H1 (cell line): Measurements from ENCODE around the gene KCNAB2. TPM values are rescaled to one million over a fixed set of nuclear protein-coding genes. Genes with fewer than 3 reads are reported as not detected.
A peak's percentile ranks its signal among the peaks of the same experiment; 100 is the strongest.

Source experiments
- CTCF ChIA-PET: fragments of 300-600 bp; sonication (Branson Sonifier 250); formaldehyde crosslinking; loops from one replicate; lab custom pipeline; 2021; ENCODE audit not compliant: partially characterized antibody; lab: Charles Lee
- POLR2A ChIA-PET: fragments of 300-600 bp; sonication (Branson Sonifier 250); formaldehyde crosslinking; loops from one replicate; lab custom pipeline; 2021; ENCODE audit warnings: inconsistent platforms; ENCODE audit not compliant: partially characterized antibody; lab: Charles Lee
- DNase-seq, 2 experiments: peaks; one replicate each; pipeline versions ENCODE4 v3.0.0 to v3.0.0-alpha.2; 2010 to 2022; ENCODE audit warnings: low spot score in 2 of 2, low read depth in 1 of 2, mixed read lengths in 1 of 2
- FAIRE-seq: peaks from 2 replicates; lab custom pipeline; 2011; peaks lifted over from hg19 to GRCh38; lab: Jason Lieb, UNC
- H2AFZ ChIP-seq: 2 replicates; pipeline ENCODE4 v1.8.1; 2012; ENCODE audit warnings: low read length, inconsistent platforms
- H2AK5ac ChIP-seq: 2 replicates; pipeline ENCODE4 v1.6.1; 2013; ENCODE audit warnings: low read depth, low read length
- H2BK120ac ChIP-seq: replicated peaks from 2 replicates; pipeline ENCODE3; 2013; ENCODE audit warnings: low read depth, low read length, inconsistent platforms
- H2BK12ac ChIP-seq: 2 replicates; pipeline ENCODE4 v1.6.1; 2013; ENCODE audit warnings: low read depth, low read length
- H2BK15ac ChIP-seq: 2 replicates; pipeline ENCODE4 v1.6.1; 2013; ENCODE audit warnings: low read length
- H2BK20ac ChIP-seq: 2 replicates; pipeline ENCODE4 v1.6.1; 2013; ENCODE audit warnings: low read length
- H2BK5ac ChIP-seq: 2 replicates; pipeline ENCODE4 v1.6.1; 2013; ENCODE audit warnings: low read depth, low read length
- H3K14ac ChIP-seq: 2 replicates; pipeline ENCODE4 v1.6.1; 2013; ENCODE audit warnings: inconsistent platforms; ENCODE audit not compliant: insufficient read length
- H3K18ac ChIP-seq: 2 replicates; pipeline ENCODE4 v1.6.1; 2013; ENCODE audit warnings: low read length; ENCODE audit errors: extremely low read depth
- H3K23ac ChIP-seq: 2 replicates; pipeline ENCODE4 v1.6.1; 2013; ENCODE audit warnings: inconsistent platforms; ENCODE audit not compliant: insufficient read length
- H3K23me2 ChIP-seq: 2 replicates; pipeline ENCODE4 v1.6.1; 2013; ENCODE audit warnings: low read depth, low read length
- H3K27ac ChIP-seq: 2 replicates; pipeline ENCODE4 v1.6.1; 2011; ENCODE audit warnings: low read depth, low read length, inconsistent platforms
- H3K27me3 ChIP-seq, 4 experiments: replicated peaks in 1 of 4; 1 replicate in 1 of 4; 2 replicates in 3 of 4; pipeline versions ENCODE4 v1.6.1 to v1.8.1; 2011 to 2013; ENCODE audit warnings: low read length in 3 of 4, mild to moderate bottlenecking in 3 of 4, inconsistent platforms in 2 of 4, mixed read lengths in 2 of 4, moderate library complexity in 1 of 4; ENCODE audit not compliant: control insufficient read depth in 3 of 4, insufficient read depth in 3 of 4; ENCODE audit errors: extremely low read depth in 1 of 4
- H3K36me3 ChIP-seq, 4 experiments: 2 replicates each; pipeline versions ENCODE4 v1.6.1 to v1.8.1; 2011 to 2013; ENCODE audit warnings: mild to moderate bottlenecking in 4 of 4, low read length in 3 of 4, moderate library complexity in 2 of 4, control low read depth in 1 of 4, inconsistent platforms in 1 of 4; ENCODE audit not compliant: insufficient read depth in 4 of 4, control insufficient read depth in 2 of 4
- H3K4ac ChIP-seq: replicated peaks from 2 replicates; pipeline ENCODE3; 2013; ENCODE audit warnings: low read length, low read depth, mixed read lengths, inconsistent platforms; ENCODE audit not compliant: insufficient read length
- H3K4me1 ChIP-seq, 4 experiments: replicated peaks in 1 of 4; 1 replicate in 1 of 4; 2 replicates in 3 of 4; pipeline versions ENCODE4 v1.6.1 to v1.8.1; 2011 to 2013; ENCODE audit warnings: low read length in 3 of 4, inconsistent platforms in 2 of 4, mixed read lengths in 1 of 4; ENCODE audit not compliant: insufficient read depth in 4 of 4, control insufficient read depth in 3 of 4
- H3K4me2 ChIP-seq, 2 experiments: 2 replicates each; pipeline versions ENCODE4 v1.6.1 to v1.8.1; 2011 to 2013; ENCODE audit warnings: low read depth in 2 of 2, low read length in 2 of 2, control low read depth in 1 of 2, inconsistent platforms in 1 of 2, mild to moderate bottlenecking in 1 of 2; ENCODE audit not compliant: insufficient read depth in 1 of 2
- H3K4me3 ChIP-seq, 4 experiments: fragments of 200-600, 300-600 bp in 1 of 4; sonication (generic), shearing (Covaris generic), sonication (Bioruptor Twin) in 1 of 4; 2 replicates each; pipeline versions ENCODE4 v1.5.1 to v1.8.1; 2011 to 2016; ENCODE audit warnings: low read length in 4 of 4, low read depth in 3 of 4, control low read depth in 2 of 4, inconsistent platforms in 2 of 4, mild to moderate bottlenecking in 2 of 4, mixed read lengths in 1 of 4, moderate library complexity in 1 of 4; ENCODE audit not compliant: insufficient read depth in 2 of 4; ENCODE audit errors: extremely low read depth in 1 of 4
- H3K56ac ChIP-seq: replicated peaks from 2 replicates; pipeline ENCODE3; 2013; ENCODE audit warnings: low read depth, mild to moderate bottlenecking, mixed read lengths, low read length, inconsistent platforms; ENCODE audit not compliant: insufficient read length
- H3K79me1 ChIP-seq: 2 replicates; pipeline ENCODE4 v1.6.1; 2013; ENCODE audit warnings: low read depth, low read length, control low read depth
- H3K79me2 ChIP-seq, 2 experiments: 2 replicates each; pipeline versions ENCODE4 v1.6.1 to v1.8.1; 2012 to 2013; ENCODE audit warnings: low read length in 2 of 2, mild to moderate bottlenecking in 2 of 2, inconsistent platforms in 1 of 2; ENCODE audit not compliant: insufficient read depth in 2 of 2, control insufficient read depth in 1 of 2
- H3K9ac ChIP-seq, 4 experiments: replicated peaks in 1 of 4; 1 replicate in 1 of 4; 2 replicates in 3 of 4; pipeline versions ENCODE4 v1.6.1 to v1.8.1; 2011 to 2013; ENCODE audit warnings: low read depth in 3 of 4, low read length in 3 of 4, control low read depth in 2 of 4, mild to moderate bottlenecking in 2 of 4, moderate library complexity in 2 of 4, inconsistent platforms in 1 of 4; ENCODE audit errors: extremely low read depth in 1 of 4
- H3K9me3 ChIP-seq, 2 experiments: 2 replicates each; pipeline versions ENCODE4 v1.6.1 to v1.8.1; 2012 to 2013; ENCODE audit warnings: mild to moderate bottlenecking in 2 of 2, moderate library complexity in 2 of 2, control low read depth in 1 of 2, inconsistent platforms in 1 of 2, low read depth in 1 of 2, low read length in 1 of 2, mixed read lengths in 1 of 2; ENCODE audit not compliant: insufficient read depth in 2 of 2
- H4K20me1 ChIP-seq, 2 experiments: replicated peaks in 1 of 2; 2 replicates each; pipeline versions ENCODE3 to v1.8.1; 2011 to 2013; ENCODE audit warnings: inconsistent platforms in 2 of 2, low read length in 2 of 2, mild to moderate bottlenecking in 1 of 2; ENCODE audit not compliant: insufficient read depth in 2 of 2, control insufficient read depth in 1 of 2
- H4K5ac ChIP-seq: 2 replicates; pipeline ENCODE4 v1.6.1; 2013; ENCODE audit warnings: low read length, low read depth, mixed read lengths, inconsistent platforms; ENCODE audit not compliant: insufficient read length
- H4K8ac ChIP-seq: 2 replicates; pipeline ENCODE4 v1.8.0; 2013; ENCODE audit warnings: mild to moderate bottlenecking, moderate library complexity, low read length, inconsistent platforms; ENCODE audit not compliant: insufficient read depth; ENCODE audit errors: extremely low read depth
- H4K91ac ChIP-seq: replicated peaks from 2 replicates; pipeline ENCODE3; 2013; ENCODE audit warnings: low read length, mixed read lengths, inconsistent platforms; ENCODE audit not compliant: insufficient read length
- EGR1 ChIP-seq: IDR thresholded peaks from 2 replicates; pipeline ENCODE4 v1.6.1; 2011; ENCODE audit warnings: low read depth, low read length, borderline replicate concordance
- GABPA ChIP-seq: IDR thresholded peaks from 2 replicates; pipeline ENCODE4 v1.6.1; 2011; ENCODE audit warnings: mild to moderate bottlenecking, low read length, moderate library complexity, borderline replicate concordance; ENCODE audit not compliant: insufficient read depth
- KDM5A ChIP-seq: fragments of 200-600 bp; IDR thresholded peaks from 2 replicates; pipeline ENCODE4 v1.7.1; 2012; ENCODE audit warnings: mild to moderate bottlenecking, low read length, inconsistent platforms, mixed read lengths
- NANOG ChIP-seq: IDR thresholded peaks from 2 replicates; pipeline ENCODE4 v1.6.1; 2011; ENCODE audit warnings: low read length, low read depth, mild to moderate bottlenecking, inconsistent platforms; ENCODE audit not compliant: insufficient read depth, poor library complexity, severe bottlenecking
- RNF2 ChIP-seq: fragments of 200-900, 300-1000 bp; sonication (generic); IDR thresholded peaks from 2 replicates; pipeline ENCODE4 v1.7.1; 2016; ENCODE audit warnings: borderline replicate concordance, low read depth, mild to moderate bottlenecking, antibody characterized with exemption, low read length; ENCODE audit not compliant: poor library complexity, severe bottlenecking; ENCODE audit errors: missing control alignments
- YY1 ChIP-seq: IDR thresholded peaks from 2 replicates; pipeline ENCODE4 v1.6.1; 2011; ENCODE audit warnings: low read depth, mild to moderate bottlenecking, low read length
- WGBS, 2 experiments: shearing (Covaris generic) in 1 of 2; methylation state at CpG; one replicate each; pipeline versions ENCODE4 v1.1.6 to v1.1.7; 2013 to 2015; ENCODE audit warnings: low lambda C conversion rate in 2 of 2, mixed read lengths in 2 of 2, inconsistent platforms in 1 of 2, low coverage in 1 of 2, missing lambda C conversion rate in 1 of 2; ENCODE audit not compliant: insufficient replicate concordance in 2 of 2, insufficient coverage in 1 of 2, insufficient read length in 1 of 2; ENCODE audit errors: extremely low coverage in 1 of 2, missing lambda C conversion rate in 1 of 2; 5-methylcytosine and 5-hydroxymethylcytosine counted together
- polyA plus RNA-seq, 7 experiments: library from polyadenylated mRNA; depleted of rRNA in 3 of 7; stranded (reverse) in 5 of 7; unstranded in 2 of 7; fragments of >200 nt in 5 of 7; fragments of 200-250 nt in 2 of 7; gene quantifications; 1 replicate in 5 of 7; 2 replicates in 1 of 7; 4 replicates in 1 of 7; pipeline versions ENCODE4 v1.2.1 to v1.2.3, GENCODE V29; 2011 to 2013; ENCODE audit warnings: missing spikeins in 2 of 7, mixed read lengths in 2 of 7
- total RNA-seq: library from RNA; stranded (reverse); fragmentation: NEBNext Ultra II Directional; extraction: Animal tissue kit (Norgen Biotek cat#: 25700); gene quantifications from 2 replicates; pipeline ENCODE4 v1.2.1, GENCODE V29; 2021

Gene KCNAB2
- total and polyA plus RNA-seq, 2 of the 8 experiments (the other 6 are each of a cell fraction or from before 2014, with no cell fraction given) = 4.5 to 7.0 TPM

GRCh38 chr1:6128276-6129081 is 82.8 kb downstream of the KCNAB2 start:
- POLR2A ChIA-PET = interaction anchor here (0.8 to 2.0 kb wide), 3 partner anchors 13 to 111 kb away, joined by 3 to 7 read pairs (median 4); no protein-coding TSS in a partner anchor
- H4K5ac ChIP-seq = no peak overlapping the region

More at GRCh38 chr1:6128276-6129081, 82.8 kb downstream of the KCNAB2 start:
- H3K4me3 ChIP-seq = peak overlapping the region in 1 of 4 experiments; percentile 47; a peak in 1 of 8 replicates
- no peak overlapping the region for H4K8ac ChIP-seq
- CTCF ChIA-PET = interaction anchor here (0.8 to 4.0 kb wide), 11 partner anchors 9 to 140 kb away, joined by 3 to 16 read pairs (median 5); no protein-coding TSS in a partner anchor
- H3K56ac ChIP-seq = no peak overlapping the region
- no peaks in the 10 kb centered on the region for H3K79me1 ChIP-seq
- peak overlapping the region; percentile 51 to 63; a peak in 3 of 4 replicates for H3K4me2 ChIP-seq
- H3K9me3 ChIP-seq = no peaks in the 10 kb centered on the region
- H4K91ac ChIP-seq = no peak overlapping the region
- H2BK20ac ChIP-seq = no peak overlapping the region; the same call in 1 of the 2 replicates
- no peak overlapping the region for H2AK5ac ChIP-seq
- peak overlapping the region; percentile 89 for H2BK15ac ChIP-seq
- H4K20me1 ChIP-seq = no peaks in the 10 kb centered on the region
- H3K36me3 ChIP-seq = no peaks in the 10 kb centered on the region
- H3K9ac ChIP-seq = no peak overlapping the region; a peak in 2 of 7 replicates
- no peak overlapping the region for H3K18ac ChIP-seq
- H3K4me1 ChIP-seq = peaks cover 0 to 9% (median 4%) of the 10 kb centered on the region in 4 experiments; a peak in 4 of 7 replicates
- no peaks in the 10 kb centered on the region for H3K79me2 ChIP-seq
- no peak for DNase-seq
- H3K27ac ChIP-seq = no peak overlapping the region
- TF ChIP-seq NANOG = no peak
- 0 out of 2 replicates have a peak, but pooled peaks have one; percentile 36 for TF ChIP-seq GABPA
- no peak for TF ChIP-seq RNF2
- no peak for TF ChIP-seq KDM5A
- no peak for TF ChIP-seq EGR1
- no peak for TF ChIP-seq YY1
- TF ChIP-seq, all 59 proteins: peak for 1
- H3K14ac ChIP-seq = no peak overlapping the region
- no peak overlapping the region for H3K23ac ChIP-seq
- no peak overlapping the region for H2BK120ac ChIP-seq
- peaks cover 0 to 16% (median 12%) of the 10 kb centered on the region in 4 experiments; a peak in 6 of 7 replicates for H3K27me3 ChIP-seq
- no peak overlapping the region for H2BK5ac ChIP-seq
- H2BK12ac ChIP-seq = no peak overlapping the region
- H3K4ac ChIP-seq = peak overlapping the region; percentile 44
- no peaks in the 10 kb centered on the region for H3K23me2 ChIP-seq
- H2AFZ ChIP-seq = peak overlapping the region; percentile 99; the same call in 1 of the 2 replicates
- FAIRE-seq = no peak
- 94% methylated on average over 31 of the region's 34 CpGs; no CpG with 5 or more reads in 1 of the 2 experiments for WGBS, 2 experiments
